SH-SY5Y (cell line): ENCODE results near the gene CCDC194.

Source experiments
- GATA2 ChIP-seq: IDR thresholded peaks from 2 replicates; pipeline ENCODE4 v1.6.1; 2011; ENCODE audit warnings: mild to moderate bottlenecking, low read depth, low read length
- GATA3 ChIP-seq: IDR thresholded peaks from 2 replicates; pipeline ENCODE4 v1.6.1; 2011; ENCODE audit warnings: low read depth, mild to moderate bottlenecking, low read length, moderate library complexity

GRCh38 chr19:17402982-17403855, 9.2 kb upstream of the CCDC194 start:
- TF ChIP-seq GATA3 = no peak
- no peak for TF ChIP-seq GATA2
